Activated B cell treated with CpG ODN at 0.5 μM for 24 hours (primary cell): Measurements from ENCODE around the gene COL19A1. TPM values are rescaled to one million over a fixed set of nuclear protein-coding genes. Genes with fewer than 3 reads are reported as not detected.
A peak's percentile ranks its signal among the peaks of the same experiment; 100 is the strongest.

Experiments used
- ATAC-seq: fragments of 200-7000 bp; cut with Tn5 transposase; one replicate; pipeline ENCODE4 v1.10.0; 2021; ENCODE audit warnings: low read depth, mild to moderate bottlenecking, moderate library complexity
- CTCF ChIA-PET: fragments of 350-600 bp; sonication (Branson Sonifier 250); formaldehyde crosslinking; loops from one replicate; lab custom pipeline; 2021; ENCODE audit warnings: antibody characterized with exemption; lab: Charles Lee
- POLR2A ChIA-PET: fragments of 350-600 bp; sonication (Branson Sonifier 250); formaldehyde crosslinking; loops from one replicate; lab custom pipeline; 2021; ENCODE audit warnings: antibody characterized with exemption; lab: Charles Lee
- DNase-seq: peaks from one replicate; pipeline ENCODE4 v3.0.0; 2022
- H3K27ac Mint-ChIP-seq: one replicate; pipeline ENCODE4 v1.8.0; 2020; ENCODE audit warnings: mixed read lengths
- H3K27me3 Mint-ChIP-seq: one replicate; pipeline ENCODE4 v1.8.0; 2021; ENCODE audit warnings: mixed read lengths
- H3K36me3 Mint-ChIP-seq: one replicate; pipeline ENCODE4 v1.8.0; 2021; ENCODE audit warnings: low read depth, mixed read lengths
- H3K4me1 Mint-ChIP-seq: one replicate; pipeline ENCODE4 v1.8.0; 2021; ENCODE audit warnings: mixed read lengths
- H3K4me3 Mint-ChIP-seq: one replicate; pipeline ENCODE4 v1.8.0; 2020; ENCODE audit warnings: mild to moderate bottlenecking, mixed read lengths
- H3K9me3 Mint-ChIP-seq: one replicate; pipeline ENCODE4 v1.8.0; 2020; ENCODE audit warnings: mixed read lengths
- intact Hi-C: fragments of 100-400 bp; cut with micrococcal nuclease; formaldehyde crosslinking; loops from one replicate; pipeline ENCODE4 v1.15.1; 2024
- total RNA-seq: library from RNA; stranded (reverse); gene quantifications from 2 replicates; pipeline ENCODE4 v1.2.3, GENCODE V29; 2022
- TF ChIP-seq, protein P1 (sequence below): fragments of 200-600 bp; IDR thresholded peaks from one replicate; pipeline ENCODE4 v1.8.0; 2022; ENCODE audit warnings: antibody characterized with exemption, mild to moderate bottlenecking

The COL19A1 gene
- total RNA-seq, 1 donor from 2014 or later = 54.4 TPM

DNA sequence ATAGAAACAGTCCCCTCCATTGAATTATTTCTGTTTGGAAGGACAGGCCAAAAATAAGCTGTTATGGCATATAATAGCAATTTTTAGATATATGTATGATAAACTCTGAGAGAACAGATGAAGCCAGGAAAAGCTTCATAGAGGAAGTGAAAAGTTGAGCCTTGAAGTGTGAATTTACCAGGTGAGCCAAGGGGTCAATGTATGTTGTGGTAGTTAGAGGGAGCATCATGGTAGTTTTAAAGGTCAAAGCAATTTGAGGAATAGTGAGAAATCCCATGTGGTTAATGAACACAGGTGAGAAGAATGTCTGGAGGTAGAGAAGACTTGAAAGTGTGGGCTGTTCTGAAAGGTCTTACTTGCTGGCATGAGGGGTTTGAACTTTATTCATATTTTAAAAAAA is 47.0 kb downstream of the COL19A1 start:
- peaks cover 29% of the 10 kb centered on the region for H3K36me3 Mint-ChIP-seq
- no peaks in the 10 kb centered on the region for H3K9me3 Mint-ChIP-seq
- no peaks in the 10 kb centered on the region for H3K27me3 Mint-ChIP-seq
- H3K27ac Mint-ChIP-seq = peak overlapping the region; percentile 46
- DNase-seq (no peak), ATAC-seq (no peak)
- H3K4me1 Mint-ChIP-seq = peaks cover 57% of the 10 kb centered on the region
- ChIA-PET CTCF (interaction anchor here (1.4 kb wide), 1 partner anchor 194 kb away, joined by 3 read pairs; no protein-coding TSS in a partner anchor), POLR2A (interaction anchor here (1.6 kb wide), 1 partner anchor 47 kb away, joined by 7 read pairs; the partner anchor contains the start of gene COL19A1)
- H3K4me3 Mint-ChIP-seq = no peak overlapping the region
- TF ChIP-seq, protein P1, sequence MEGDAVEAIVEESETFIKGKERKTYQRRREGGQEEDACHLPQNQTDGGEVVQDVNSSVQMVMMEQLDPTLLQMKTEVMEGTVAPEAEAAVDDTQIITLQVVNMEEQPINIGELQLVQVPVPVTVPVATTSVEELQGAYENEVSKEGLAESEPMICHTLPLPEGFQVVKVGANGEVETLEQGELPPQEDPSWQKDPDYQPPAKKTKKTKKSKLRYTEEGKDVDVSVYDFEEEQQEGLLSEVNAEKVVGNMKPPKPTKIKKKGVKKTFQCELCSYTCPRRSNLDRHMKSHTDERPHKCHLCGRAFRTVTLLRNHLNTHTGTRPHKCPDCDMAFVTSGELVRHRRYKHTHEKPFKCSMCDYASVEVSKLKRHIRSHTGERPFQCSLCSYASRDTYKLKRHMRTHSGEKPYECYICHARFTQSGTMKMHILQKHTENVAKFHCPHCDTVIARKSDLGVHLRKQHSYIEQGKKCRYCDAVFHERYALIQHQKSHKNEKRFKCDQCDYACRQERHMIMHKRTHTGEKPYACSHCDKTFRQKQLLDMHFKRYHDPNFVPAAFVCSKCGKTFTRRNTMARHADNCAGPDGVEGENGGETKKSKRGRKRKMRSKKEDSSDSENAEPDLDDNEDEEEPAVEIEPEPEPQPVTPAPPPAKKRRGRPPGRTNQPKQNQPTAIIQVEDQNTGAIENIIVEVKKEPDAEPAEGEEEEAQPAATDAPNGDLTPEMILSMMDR = no peak
- intact Hi-C loops = no loop called here

DNA sequence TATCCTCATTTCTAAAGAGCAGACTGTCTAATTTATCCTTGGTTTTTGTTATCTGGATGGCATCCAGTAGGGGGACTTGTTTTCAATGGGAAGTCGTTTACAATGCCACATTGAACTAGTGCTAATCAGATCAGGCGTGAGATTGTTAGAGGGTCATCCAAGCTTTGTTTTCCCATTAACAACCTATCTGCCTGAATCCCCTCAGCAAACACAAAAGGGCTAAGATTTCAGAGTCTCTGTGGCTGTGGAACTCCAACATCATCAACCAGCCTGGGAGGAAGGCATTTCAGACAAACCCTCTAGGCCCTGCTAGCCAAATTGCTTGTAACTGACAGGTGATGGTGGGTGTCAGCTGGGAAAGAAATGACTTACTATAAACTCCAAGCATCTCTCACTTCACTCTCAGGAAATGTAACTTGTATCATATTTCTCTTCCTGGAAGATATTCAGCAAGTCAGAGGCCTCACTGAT is 47.7 kb downstream of the COL19A1 start:
- ATAC-seq (no peak), DNase-seq (no peak)
- Mint-ChIP-seq H3K27me3 (no peaks in the 10 kb centered on the region), H3K36me3 (peaks cover 28% of the 10 kb centered on the region), H3K9me3 (no peaks in the 10 kb centered on the region), H3K4me3 (no peak overlapping the region), H3K4me1 (peaks cover 60% of the 10 kb centered on the region), H3K27ac (no peak overlapping the region)
- POLR2A ChIA-PET = interaction anchor here (1.6 kb wide), 1 partner anchor 48 kb away, joined by 7 read pairs; the partner anchor contains the start of gene COL19A1
- CTCF ChIA-PET = interaction anchor here (1.4 kb wide), 1 partner anchor 193 kb away, joined by 3 read pairs; no protein-coding TSS in a partner anchor
- intact Hi-C loops = no loop called here
- TF ChIP-seq, protein P1 = no peak

DNA sequence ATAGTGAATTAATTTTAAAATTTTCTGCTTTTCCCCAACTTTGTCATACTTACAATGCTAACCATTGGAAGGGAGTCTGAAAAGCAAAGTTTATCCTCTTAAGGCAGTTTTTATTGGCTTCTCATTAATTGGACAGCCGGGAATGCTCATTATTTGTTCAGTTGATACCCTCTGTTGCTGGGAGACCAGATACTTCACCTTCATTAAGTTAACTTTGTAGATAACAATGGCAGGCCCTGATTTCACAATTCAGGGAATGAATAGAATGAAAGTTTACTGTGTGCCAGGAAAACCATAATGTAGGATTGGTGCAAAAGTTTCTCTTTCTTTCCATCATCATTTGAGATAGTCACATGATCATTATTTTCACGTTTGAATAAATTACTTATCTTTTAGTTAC is 49.0 kb downstream of the COL19A1 start:
- Mint-ChIP-seq H3K4me3 (no peak overlapping the region), H3K36me3 (peaks cover 24% of the 10 kb centered on the region), H3K27ac (no peak overlapping the region), H3K4me1 (peaks cover 62% of the 10 kb centered on the region), H3K9me3 (no peaks in the 10 kb centered on the region), H3K27me3 (no peaks in the 10 kb centered on the region)
- ATAC-seq (no peak), DNase-seq (no peak)
- ChIA-PET POLR2A (no interaction called here), CTCF (no interaction called here)
- intact Hi-C loops = loop anchor here (5.0 kb wide), 1 partner anchor 33 kb away; no protein-coding TSS in a partner anchor
- TF ChIP-seq, protein P1 = no peak

GRCh38 chr6:69917834-69918233 is 51.5 kb downstream of the COL19A1 start:
- peak overlapping the region; percentile 36 for H3K4me3 Mint-ChIP-seq

More at GRCh38 chr6:69917834-69918233, 51.5 kb downstream of the COL19A1 start:
- Mint-ChIP-seq H3K36me3 (peaks cover 16% of the 10 kb centered on the region), H3K4me1 (peaks cover 48% of the 10 kb centered on the region), H3K27ac (peak overlapping the region; percentile 54), H3K9me3 (no peaks in the 10 kb centered on the region), H3K27me3 (no peaks in the 10 kb centered on the region)
- DNase-seq = no peak
- TF ChIP-seq, protein P1 = no peak
- intact Hi-C loops = loop anchor here (1.0 to 5.0 kb wide), 5 partner anchors 10 to 51 kb away; partner anchors contain the start of gene COL19A1
- POLR2A ChIA-PET = interaction anchor here (0.8 to 1.8 kb wide), 3 partner anchors 44 to 52 kb away, joined by 3 to 7 read pairs (median 4); no protein-coding TSS in a partner anchor
- ATAC-seq = peak; percentile 84
- CTCF ChIA-PET = interaction anchor here (1.0 to 1.4 kb wide), 2 partner anchors 50 to 82 kb away, joined by 3 to 4 read pairs; no protein-coding TSS in a partner anchor
